Endothelial cell of umbilical vein (primary cell): ENCODE results near the gene FNIP1. TPM values are rescaled to one million over a fixed set of nuclear protein-coding genes. Genes with fewer than 3 reads are reported as not detected.

Experiments
- BruUV-seq: library from RNA; stranded (reverse); fragments of 400-500 nt; replicated peaks from 2 replicates; lab custom pipeline; 2021; lab: Mats Ljungman, UMichigan
- CTCF ChIA-PET: fragments of 300-600, 350-600 bp; sonication (Branson Sonifier 250); formaldehyde crosslinking; loops from one replicate; lab custom pipeline; 2021; ENCODE audit warnings: antibody characterized with exemption, inconsistent platforms; lab: Charles Lee
- POLR2A ChIA-PET: fragments of 300-600, 350-600 bp; sonication (Branson Sonifier 250); formaldehyde crosslinking; loops from one replicate; lab custom pipeline; 2021; ENCODE audit warnings: antibody characterized with exemption, inconsistent platforms; lab: Charles Lee
- DNase-seq: peaks from one replicate; pipeline ENCODE4 v3.0.0-alpha.2; 2011; ENCODE audit warnings: low read depth, low spot score
- FAIRE-seq: peaks from 2 replicates; lab custom pipeline; 2011; peaks lifted over from hg19 to GRCh38; lab: Jason Lieb, UNC
- H2AFZ ChIP-seq: 2 replicates; pipeline ENCODE4 v1.6.0; 2012; ENCODE audit warnings: low read depth, low read length, control low read depth, inconsistent platforms
- H3K27ac ChIP-seq: 2 replicates; pipeline ENCODE4 v1.5.1; 2011; ENCODE audit warnings: low read depth, mild to moderate bottlenecking, control low read depth, low read length, moderate library complexity; ENCODE audit not compliant: insufficient read depth
- H3K27me3 ChIP-seq, 2 experiments: 2 replicates each; pipeline versions ENCODE4 v1.6.0 to v1.6.1; 2011; ENCODE audit warnings: low read length in 2 of 2, mixed read lengths in 1 of 2; ENCODE audit not compliant: control insufficient read depth in 2 of 2, insufficient read depth in 2 of 2
- H3K36me3 ChIP-seq, 2 experiments: 2 replicates in 1 of 2; 3 replicates in 1 of 2; pipeline ENCODE4 v1.5.1; 2011; ENCODE audit warnings: low read length in 2 of 2, mild to moderate bottlenecking in 1 of 2, moderate library complexity in 1 of 2; ENCODE audit not compliant: control insufficient read depth in 2 of 2, insufficient read depth in 2 of 2; ENCODE audit errors: extremely low read depth in 1 of 2
- H3K4me1 ChIP-seq: 3 replicates; pipeline ENCODE4 v1.5.1; 2011; ENCODE audit warnings: mild to moderate bottlenecking, low read length; ENCODE audit not compliant: control insufficient read depth, insufficient read depth; ENCODE audit errors: extremely low read depth
- H3K4me2 ChIP-seq: 2 replicates; pipeline ENCODE4 v1.6.1; 2011; ENCODE audit warnings: low read length, control low read depth, mixed read lengths; ENCODE audit not compliant: insufficient read depth
- H3K4me3 ChIP-seq, 3 experiments: fragments of 200-600 bp in 1 of 3; sonication (generic), shearing (Covaris generic) in 1 of 3; replicated peaks in 1 of 3; 2 replicates each; pipeline ENCODE4 v1.5.1; 2011 to 2016; ENCODE audit warnings: control low read depth in 3 of 3, low read length in 3 of 3, mild to moderate bottlenecking in 2 of 3, inconsistent platforms in 1 of 3, low read depth in 1 of 3, moderate library complexity in 1 of 3; ENCODE audit not compliant: insufficient read depth in 1 of 3
- H3K79me2 ChIP-seq: 2 replicates; pipeline ENCODE4 v1.6.0; 2012; ENCODE audit warnings: low read length, inconsistent platforms; ENCODE audit not compliant: control insufficient read depth, insufficient read depth
- H3K9ac ChIP-seq: replicated peaks from 2 replicates; pipeline ENCODE3; 2011; ENCODE audit warnings: low read length, control low read depth; ENCODE audit not compliant: insufficient read depth; ENCODE audit errors: extremely low read depth
- H3K9me1 ChIP-seq: replicated peaks from 3 replicates; pipeline ENCODE4 v1.6.0; 2011; ENCODE audit warnings: mild to moderate bottlenecking, low read length; ENCODE audit not compliant: control insufficient read depth, insufficient read depth; ENCODE audit errors: extremely low read depth
- H3K9me3 ChIP-seq: replicated peaks from 2 replicates; pipeline ENCODE4 v1.5.1; 2012; ENCODE audit warnings: low read length, inconsistent platforms; ENCODE audit not compliant: control insufficient read depth, insufficient read depth
- H4K20me1 ChIP-seq: replicated peaks from 2 replicates; pipeline ENCODE3; 2011; ENCODE audit warnings: mild to moderate bottlenecking, low read length; ENCODE audit not compliant: control insufficient read depth, insufficient read depth; ENCODE audit errors: extremely low read depth
- CTCF ChIP-seq, 2 donors: IDR thresholded peaks; 1 replicate in 1 of 2; 2 replicates in 1 of 2; pipeline ENCODE4 v1.5.1; 2011; ENCODE audit warnings: low read length in 2 of 2, mild to moderate bottlenecking in 2 of 2, moderate library complexity in 2 of 2, control low read depth in 1 of 2, inconsistent platforms in 1 of 2, low read depth in 1 of 2; ENCODE audit not compliant: insufficient read depth in 1 of 2; ENCODE audit errors: extremely low read depth in 1 of 2
- EZH2 ChIP-seq: IDR thresholded peaks from 2 replicates; pipeline ENCODE4 v1.6.1; 2012; ENCODE audit warnings: borderline replicate concordance, low read depth, mild to moderate bottlenecking, moderate library complexity, low read length, inconsistent platforms; ENCODE audit not compliant: severe bottlenecking
- FOS ChIP-seq: IDR thresholded peaks from 2 replicates; pipeline ENCODE4 v1.6.1; 2011; ENCODE audit warnings: mild to moderate bottlenecking, low read length, moderate library complexity, borderline replicate concordance; ENCODE audit not compliant: insufficient read depth
- GATA2 ChIP-seq: IDR thresholded peaks from 2 replicates; pipeline ENCODE4 v1.7.0; 2011; ENCODE audit warnings: low read depth, mild to moderate bottlenecking, moderate library complexity, mixed read lengths, low read length; ENCODE audit not compliant: insufficient read length, insufficient read depth
- JUN ChIP-seq: IDR thresholded peaks from 2 replicates; pipeline ENCODE4 v1.6.1; 2011; ENCODE audit warnings: borderline replicate concordance, low read depth; ENCODE audit not compliant: insufficient read length, insufficient read depth
- MAX ChIP-seq: IDR thresholded peaks from 2 replicates; pipeline ENCODE4 v1.6.1; 2011; ENCODE audit not compliant: insufficient read depth, insufficient read length
- MYC ChIP-seq: IDR thresholded peaks from one replicate; pipeline ENCODE4 v1.6.1; 2011; ENCODE audit warnings: mild to moderate bottlenecking, low read depth, low read length
- POLR2A ChIP-seq: IDR thresholded peaks from 2 replicates; pipeline ENCODE4 v1.6.1; 2012; ENCODE audit warnings: low read depth, mild to moderate bottlenecking, control low read depth, low read length
- POLR2AphosphoS5 ChIP-seq: IDR thresholded peaks from 2 replicates; pipeline ENCODE4 v1.6.1; 2012; ENCODE audit warnings: low read depth, mild to moderate bottlenecking, control low read depth, low read length, moderate library complexity; ENCODE audit not compliant: insufficient read depth
- dilution Hi-C: fragments of 300-500 bp; cut with MboI; formaldehyde crosslinking; loops from one replicate; pipeline ENCODE4 v1.15.0; 2019; ENCODE audit warnings: low sequenced_read_pairs; ENCODE audit not compliant: extremely low pct_ligation_motif_present
- intact Hi-C: fragments of 100-400 bp; cut with micrococcal nuclease; formaldehyde crosslinking; loops from one replicate; pipeline ENCODE4 v1.10.0; 2022
- polyA plus RNA-seq, 4 experiments: library from polyadenylated mRNA; depleted of rRNA in 3 of 4; stranded (reverse) in 3 of 4; unstranded in 1 of 4; fragments of >200 nt; gene quantifications; 2 replicates each; pipeline versions ENCODE4 v1.2.1 to v1.2.3, GENCODE V29; 2011 to 2012; ENCODE audit warnings: missing spikeins in 1 of 4
- total RNA-seq: library from RNA; stranded (reverse); gene quantifications from 2 replicates; pipeline ENCODE4 v1.2.3, GENCODE V29; 2021

FNIP1 gene
- total and polyA plus RNA-seq, 2 donors (not counting 3 experiments of a cell fraction or from before 2014, with no cell fraction given): 5.9 to 27.3 TPM

GRCh38 chr5:131682175-131682574 is 114.6 kb downstream of the FNIP1 start:
- CTCF ChIA-PET: no interaction called here
- dilution Hi-C loops (no loop called here), intact Hi-C loops (no loop called here)
- no peak for TF ChIP-seq POLR2AphosphoS5
- Histone ChIP-seq H3K27me3 (no peaks in the 10 kb centered on the region), H2AFZ (no peak overlapping the region), H3K36me3 (peaks cover under 1 to 4% of the 10 kb centered on the region in 2 experiments), H3K4me2 (no peak overlapping the region), H3K4me1 (no peaks in the 10 kb centered on the region), H3K79me2 (no peaks in the 10 kb centered on the region), H3K4me3 (no peak overlapping the region), H3K27ac (no peak overlapping the region), H4K20me1 (no peaks in the 10 kb centered on the region), H3K9ac (no peak overlapping the region), H3K9me3 (no peaks in the 10 kb centered on the region), H3K9me1 (no peaks in the 10 kb centered on the region)
- no TSS peak for BruUV-seq
- FAIRE-seq (no peak), DNase-seq (no peak)
- POLR2A ChIA-PET: no interaction called here

GRCh38 chr5:131679911-131680310 is 116.9 kb downstream of the FNIP1 start:
- no TSS peak for BruUV-seq
- CTCF ChIA-PET: interaction anchor here (1.4 kb wide), 1 partner anchor 17 kb away, joined by 3 read pairs; no protein-coding TSS in a partner anchor

More at GRCh38 chr5:131679911-131680310, 116.9 kb downstream of the FNIP1 start:
- intact Hi-C loops: no loop called here
- Histone ChIP-seq H3K27ac (no peak overlapping the region), H3K4me1 (no peaks in the 10 kb centered on the region), H3K4me3 (no peak overlapping the region), H3K4me2 (no peak overlapping the region), H3K9ac (no peak overlapping the region), H3K9me3 (no peaks in the 10 kb centered on the region), H3K79me2 (no peaks in the 10 kb centered on the region), H3K36me3 (peaks cover 8 to 16% of the 10 kb centered on the region in 2 experiments), H2AFZ (no peak overlapping the region), H3K27me3 (no peaks in the 10 kb centered on the region), H3K9me1 (no peaks in the 10 kb centered on the region), H4K20me1 (no peaks in the 10 kb centered on the region)
- TF ChIP-seq MYC: no peak
- TF ChIP-seq POLR2AphosphoS5: no peak
- TF ChIP-seq CTCF (IDR thresholded peaks at IDR 0.05; ENCODE audit: extremely low read depth in 1 of 2, insufficient read depth in 1 of 2, low read depth in 1 of 2, low read length in 2 of 2): no peak
- no peak for TF ChIP-seq POLR2A
- TF ChIP-seq JUN: no peak
- TF ChIP-seq MAX: no peak
- TF ChIP-seq EZH2: no peak
- no peak for TF ChIP-seq GATA2
- TF ChIP-seq FOS: no peak
- FAIRE-seq (no peak), DNase-seq (no peak)
- POLR2A ChIA-PET: no interaction called here
- dilution Hi-C loops: no loop called here
